Measurements from ENCODE around the gene RMDN2. TPM values are rescaled to one million over a fixed set of nuclear protein-coding genes. Genes with fewer than 3 reads are reported as not detected.
A peak's percentile ranks its signal among the peaks of the same experiment; 100 is the strongest.
"Not testable (repeated sequence)": the region's sequence is repeated elsewhere in the genome, so short reads cannot be mapped to it uniquely, and the experiment has no call there.

Gene RMDN2
- polyA plus RNA-seq, 10 donors: 2.2 to 5.1 (median 3.5) TPM

GRCh38 chr2:37932873-37933272 is 7.8 kb downstream of the RMDN2 start:
- not testable (repeated sequence) for DNase-seq

DNA sequence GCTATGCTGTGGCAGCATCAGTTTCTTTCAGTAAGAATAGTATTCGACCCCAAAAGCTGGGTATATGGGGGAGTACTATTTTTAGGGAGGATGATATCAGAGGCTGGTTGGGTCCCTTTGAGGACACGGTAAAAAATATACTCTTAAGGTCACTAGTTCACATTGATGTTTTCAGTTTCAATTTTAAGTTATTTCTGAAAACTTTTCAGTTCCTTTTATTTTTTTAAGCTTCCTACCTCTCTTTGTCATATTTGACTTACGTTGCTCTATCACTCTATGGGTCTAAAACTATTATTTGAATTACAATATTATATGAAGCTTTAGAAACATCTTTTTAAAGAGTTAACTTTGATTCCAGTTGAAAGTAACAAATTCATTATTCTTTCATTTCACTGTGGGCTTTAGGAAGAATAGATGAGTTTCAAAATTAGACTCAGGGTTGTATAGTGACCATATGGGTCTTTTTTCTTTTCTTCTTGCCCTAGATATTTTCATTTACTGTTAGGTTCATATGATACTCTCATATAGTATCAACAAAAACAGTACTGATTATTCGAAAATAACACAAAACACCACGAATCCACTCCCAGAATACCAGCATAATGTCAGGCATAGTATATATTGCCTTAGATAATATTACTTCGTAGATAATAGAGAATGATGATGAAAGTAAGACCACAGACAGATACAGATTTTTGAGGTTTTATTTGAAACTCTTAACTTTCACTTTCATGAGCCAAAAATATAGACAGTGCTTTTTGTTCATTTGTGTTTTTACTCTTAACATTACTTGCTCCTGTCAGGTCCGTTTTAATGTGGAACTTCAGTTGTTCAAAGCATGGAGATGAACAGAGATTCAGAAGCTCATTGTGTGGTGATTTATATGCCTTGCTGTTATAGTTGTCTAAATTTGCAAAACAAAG is 9.8 kb downstream of the RMDN2 start:
- DNase-seq: no peak

DNA sequence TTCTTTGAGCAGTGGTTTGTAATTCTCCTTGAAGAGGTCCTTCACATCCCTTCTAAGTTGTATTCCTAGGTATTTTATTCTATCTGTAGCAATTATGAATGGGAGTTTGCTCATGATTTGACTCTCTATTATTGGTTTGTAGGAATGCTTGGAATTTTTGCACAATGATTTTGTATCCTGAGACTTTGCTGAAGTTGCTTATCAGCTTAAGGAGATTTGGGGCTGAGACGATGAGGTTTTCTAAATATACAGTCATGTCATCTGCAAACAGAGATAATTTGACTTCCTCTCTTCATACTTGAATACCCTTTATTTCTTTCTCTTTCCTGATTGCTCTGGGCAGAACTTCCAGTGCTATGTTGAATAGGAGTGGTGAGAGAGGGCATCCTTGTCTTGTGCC is 12.5 kb downstream of the RMDN2 start:
- not testable (repeated sequence) for DNase-seq

- DNase-seq: not testable (repeated sequence)
Measured at GRCh38 chr2:37941267-37941666, 16.2 kb downstream of the RMDN2 start.

DNA sequence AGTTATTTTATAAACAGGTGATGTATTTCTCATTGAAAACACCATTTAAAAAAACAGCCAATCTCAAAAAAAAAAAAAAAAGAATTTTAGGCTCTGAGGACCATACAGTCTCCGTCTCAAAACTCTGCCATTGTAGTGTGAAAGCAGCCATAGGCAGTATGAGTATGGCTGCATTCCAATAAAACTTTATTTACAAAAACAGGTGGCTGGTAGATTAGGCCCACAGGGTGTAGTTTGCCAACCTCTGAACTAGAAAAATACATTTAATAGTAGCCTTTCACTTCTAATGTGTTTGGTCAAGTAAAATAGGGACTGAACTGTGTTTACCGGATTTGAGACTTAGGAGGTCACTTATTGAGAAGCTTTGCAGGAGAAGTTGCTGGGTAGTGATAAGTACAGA is 19.2 kb downstream of the RMDN2 start:
- DNase-seq: no peak

DNA sequence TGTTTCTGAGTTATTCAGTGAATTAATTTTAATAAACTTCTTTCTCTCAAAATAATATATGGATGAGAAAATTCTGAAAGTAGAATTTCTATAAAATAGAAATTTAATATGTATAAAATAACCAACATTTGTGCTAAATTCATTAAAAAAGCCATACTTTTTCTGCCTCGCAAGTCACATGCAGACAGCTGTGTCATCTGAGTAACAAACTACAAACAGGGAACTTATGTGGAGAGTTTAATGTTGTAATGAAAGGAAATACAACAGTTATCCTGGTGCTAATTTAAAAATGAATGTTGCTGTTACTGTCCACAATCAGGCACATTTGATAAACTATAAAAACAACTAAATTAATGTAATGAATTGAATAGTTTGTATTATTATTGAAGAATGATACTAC is 22.2 kb downstream of the RMDN2 start:
- DNase-seq: no peak

DNA sequence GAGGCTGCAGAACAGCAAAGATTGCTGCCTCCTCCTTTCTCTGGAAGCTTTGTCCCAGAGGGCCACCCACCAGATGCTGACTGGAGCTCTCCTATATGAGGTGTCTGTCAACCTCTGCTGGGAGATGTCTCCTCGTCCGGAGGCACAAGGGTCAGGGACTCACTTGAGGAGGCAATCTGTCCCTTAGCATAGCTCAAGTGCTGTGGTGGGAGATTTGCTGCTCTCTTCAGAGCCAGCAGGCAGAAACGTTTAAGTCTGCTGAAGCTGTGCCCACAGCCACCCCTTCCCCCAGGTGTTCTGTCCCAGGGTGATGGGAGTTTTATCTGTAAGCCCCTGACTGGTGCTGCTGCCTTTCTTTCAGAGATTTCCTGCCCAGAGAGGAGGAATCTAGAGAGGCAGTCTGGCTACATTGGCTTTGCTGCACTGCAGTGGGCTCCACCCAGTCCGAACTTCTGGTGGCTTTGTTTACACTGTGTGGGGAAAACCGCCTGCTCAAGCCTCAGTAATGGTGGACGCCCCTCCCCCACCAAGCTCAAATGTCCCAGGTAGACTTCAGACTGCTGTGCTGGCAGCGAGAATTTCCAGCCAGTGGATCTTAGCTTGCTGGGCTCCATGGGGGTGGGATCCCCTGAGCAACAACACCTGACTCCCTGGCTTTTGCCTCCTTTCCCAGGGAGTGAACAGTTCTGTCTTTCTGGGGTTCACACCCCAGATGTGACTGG is 37.1 kb downstream of the RMDN2 start:
- not testable (repeated sequence) for DNase-seq

GRCh38 chr2:37962740-37963121 is 37.6 kb downstream of the RMDN2 start:
- DNase-seq: not testable (repeated sequence)

DNA sequence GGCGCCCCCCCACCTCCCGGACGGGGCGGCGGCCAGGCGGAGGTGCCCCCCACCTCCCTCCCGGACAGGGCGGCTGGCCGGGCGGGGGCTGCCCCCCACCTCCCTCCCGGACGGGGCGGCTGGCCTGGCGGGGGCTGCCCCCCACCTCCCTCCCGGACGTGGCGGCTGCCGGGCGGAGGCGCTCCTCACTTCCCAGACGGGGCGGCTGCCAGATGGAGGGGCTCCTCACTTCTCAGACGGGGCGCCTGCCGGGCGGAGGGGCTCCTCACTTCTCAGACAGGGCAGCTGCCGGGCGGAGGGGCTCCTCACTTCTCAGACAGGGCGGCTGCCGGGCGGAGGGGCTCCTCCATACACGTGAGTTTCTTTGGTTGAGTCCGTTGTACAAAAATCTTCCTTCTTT is 38.8 kb downstream of the RMDN2 start:
- DNase-seq: not testable (repeated sequence)

DNA sequence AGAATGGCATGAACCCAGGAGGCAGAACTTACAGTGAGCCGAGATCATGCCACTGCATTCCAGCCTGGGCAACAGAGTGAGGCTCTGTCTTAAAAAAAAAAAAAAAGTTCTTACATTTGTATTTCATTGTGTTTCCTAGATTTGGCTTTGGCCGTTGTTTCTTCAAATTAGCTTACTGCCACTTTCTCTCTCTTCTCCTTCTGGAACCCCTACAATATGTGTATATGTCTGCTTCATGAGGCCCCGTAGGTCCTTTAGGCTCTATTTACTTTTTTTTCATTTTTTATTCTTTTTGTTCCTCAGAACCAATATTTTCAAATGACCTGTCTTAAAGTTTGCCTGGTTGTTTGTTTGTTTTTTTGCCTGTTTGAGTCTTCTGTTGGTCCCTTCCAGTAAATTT is 41.2 kb downstream of the RMDN2 start:
- no peak for DNase-seq

- no peak for DNase-seq
Measured at GRCh38 chr2:37969731-37970130, 44.6 kb downstream of the RMDN2 start.

GRCh38 chr2:37971971-37972370 is 46.9 kb downstream of the RMDN2 start:
- DNase-seq: no peak

DNA sequence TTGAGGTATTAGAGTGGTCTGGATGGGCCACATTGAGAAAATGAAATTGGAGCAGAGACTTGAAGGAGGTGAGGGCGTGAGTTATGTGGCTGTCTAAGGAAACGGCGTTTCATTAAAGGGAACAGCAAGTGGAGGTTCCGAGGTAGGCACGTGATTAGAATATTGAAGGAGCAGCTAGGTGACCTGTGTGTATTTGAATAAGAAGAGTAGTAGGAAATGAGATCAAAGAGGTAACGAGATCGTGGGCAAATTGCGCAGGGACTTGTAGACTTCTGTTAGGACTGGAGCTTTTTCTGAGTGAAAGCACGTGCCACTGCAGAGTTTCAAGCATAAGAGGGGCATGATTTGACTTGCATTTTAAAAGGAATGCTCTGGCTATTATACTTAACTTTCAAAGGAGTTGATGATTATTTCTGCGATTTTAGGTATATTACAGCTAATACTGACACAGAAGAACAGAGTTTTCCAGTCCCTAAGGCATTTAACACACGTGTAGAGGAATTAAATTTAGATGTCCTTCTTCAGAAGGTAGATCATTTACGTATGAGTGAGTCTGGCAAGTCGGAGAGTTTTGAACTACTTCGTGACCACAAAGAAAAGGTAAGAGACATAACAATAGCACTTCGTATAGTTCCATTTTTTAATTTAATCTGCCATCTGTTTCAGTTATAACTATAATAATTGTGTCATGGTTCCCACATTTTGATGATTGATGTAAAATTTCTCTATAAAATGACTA is 48.7 kb downstream of the RMDN2 start:
- DNase-seq: no peak

- no peak for DNase-seq
Measured at GRCh38 chr2:37975808-37976207, 50.7 kb downstream of the RMDN2 start.

DNA sequence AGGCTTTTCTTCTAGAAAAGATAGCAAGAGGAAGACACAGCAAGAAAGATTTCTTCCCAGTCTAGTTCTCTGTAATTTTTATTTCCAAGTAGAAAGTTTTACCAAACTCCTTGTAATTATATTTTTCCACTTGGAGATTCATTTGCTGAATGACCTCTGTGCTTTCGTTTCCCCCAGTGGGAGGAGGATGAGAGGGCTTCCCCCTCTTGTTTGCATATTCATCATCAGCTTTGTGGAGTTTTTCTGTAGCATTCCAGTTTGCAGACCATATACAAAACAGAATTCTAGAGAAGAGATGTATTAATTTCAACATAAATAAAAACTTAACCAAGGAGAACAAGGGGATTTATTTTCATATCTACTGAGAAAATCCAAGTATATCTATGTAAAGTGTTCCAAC is 51.3 kb downstream of the RMDN2 start:
- DNase-seq: no peak

- peak; percentile 62 to 74 (median 67) for DNase-seq
Measured at GRCh38 chr2:37982147-37982582, 57.1 kb downstream of the RMDN2 start.

DNA sequence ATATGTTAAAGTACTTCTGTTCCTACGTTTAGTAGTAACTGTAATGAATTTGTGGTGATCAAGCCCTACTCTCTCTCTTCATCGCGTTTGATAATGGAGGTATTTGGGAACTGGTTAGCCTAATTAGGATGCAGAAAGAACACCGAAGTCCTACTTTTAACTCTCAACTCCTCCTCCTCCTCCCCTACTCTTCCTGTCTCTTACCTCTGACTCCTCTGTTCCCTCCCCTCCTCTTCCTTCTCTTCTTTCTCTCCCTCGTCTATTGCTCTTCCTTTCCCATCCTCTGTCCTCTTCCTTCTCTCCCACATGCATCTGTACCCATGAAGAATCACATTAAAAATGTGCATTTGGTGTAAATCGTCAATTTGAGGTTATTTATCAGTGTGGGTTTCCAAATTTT is 57.8 kb downstream of the RMDN2 start:
- DNase-seq: no peak

GRCh38 chr2:37983719-37984118 is 58.6 kb downstream of the RMDN2 start:
- no peak for DNase-seq

- DNase-seq: no peak
Measured at GRCh38 chr2:37984176-37984575, 59.1 kb downstream of the RMDN2 start.

- DNase-seq: peak in 2 of 3 donors; percentile 14 to 39
Measured at GRCh38 chr2:37984589-37984988, 59.5 kb downstream of the RMDN2 start.

DNA sequence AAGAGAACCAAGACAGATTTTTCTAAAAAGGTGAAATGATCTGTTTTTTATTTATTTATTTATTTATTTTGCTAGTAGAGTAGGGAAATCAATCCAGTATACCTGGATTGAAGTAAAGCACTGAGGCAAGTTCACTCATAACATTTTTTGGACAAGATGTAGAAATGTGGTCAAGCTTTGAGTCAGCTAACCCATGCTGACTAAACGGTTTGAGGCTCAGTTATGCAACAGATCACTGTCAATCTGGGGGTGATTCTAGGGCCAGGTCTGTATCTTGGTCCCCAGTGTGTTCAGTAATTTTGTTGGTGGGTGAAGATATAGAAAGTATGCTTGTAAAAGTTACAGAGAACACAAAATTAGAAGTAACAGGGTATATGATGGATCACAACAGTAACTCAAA is 60.2 kb downstream of the RMDN2 start:
- peak in 1 of 3 donors; percentile 22 for DNase-seq

DNA sequence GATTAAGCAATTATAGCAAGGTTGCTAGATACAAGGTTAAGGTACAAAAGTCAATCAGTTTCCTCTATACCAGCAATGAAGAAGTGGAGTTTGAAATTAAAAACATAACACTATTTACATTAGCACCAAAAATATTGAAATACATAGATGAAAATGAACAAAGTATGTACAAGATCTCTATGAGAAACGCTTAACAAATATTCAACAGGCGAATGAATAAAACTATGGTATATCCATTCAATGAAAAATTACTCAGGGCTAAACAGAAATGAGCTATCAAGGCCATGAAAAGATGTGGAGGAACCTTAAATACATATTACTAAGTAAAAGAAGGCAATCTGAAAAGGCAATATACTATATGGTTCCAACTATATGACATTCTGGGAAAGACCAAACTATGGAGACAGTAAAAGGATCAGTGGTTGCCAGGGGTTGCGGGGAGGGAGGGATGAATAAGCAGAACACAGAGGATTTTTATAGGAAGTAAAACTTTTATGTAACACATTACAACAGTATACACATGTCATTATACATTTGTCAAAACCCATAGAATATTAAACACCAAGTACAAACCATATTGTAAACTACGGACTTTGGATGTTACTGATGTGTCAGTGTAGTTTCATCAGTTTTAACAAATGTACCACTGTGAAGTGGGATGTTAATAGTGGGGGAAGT is 62.1 kb downstream of the RMDN2 start:
- DNase-seq: no peak
